GM23338 (cell line): Measurements from ENCODE around the gene CNTN1. TPM values are rescaled to one million over a fixed set of nuclear protein-coding genes. Genes with fewer than 3 reads are reported as not detected.

Source experiments
- ATAC-seq: fragments of 200-7000 bp; cut with Tn5 transposase; 3 replicates; pipeline ENCODE4 v1.9.1; 2020
- DNase-seq: peaks from one replicate; pipeline ENCODE4 v3.0.0-alpha.2; 2015; ENCODE audit warnings: low spot score
- H2AFZ ChIP-seq: fragments of 200-600 bp; sonication (generic); 2 replicates; pipeline ENCODE4 v1.8.0; 2016; ENCODE audit warnings: antibody characterized with exemption, mild to moderate bottlenecking, moderate library complexity
- H3F3A ChIP-seq: fragments of 200-600 bp; sonication (generic); replicated peaks from 2 replicates; pipeline ENCODE4 v1.8.0; 2017; ENCODE audit warnings: antibody characterized with exemption, mixed run types, low read depth
- H3K27ac ChIP-seq: fragments of 200-600 bp; sonication (generic); 2 replicates; pipeline ENCODE4 v1.6.1; 2016; ENCODE audit warnings: low read depth
- H3K27me3 ChIP-seq: fragments of 200-600 bp; sonication (generic); 2 replicates; pipeline ENCODE4 v1.8.0; 2016; ENCODE audit warnings: mild to moderate bottlenecking, mixed run types, moderate library complexity; ENCODE audit not compliant: insufficient read depth
- H3K36me3 ChIP-seq: fragments of 200-600 bp; sonication (generic); 2 replicates; pipeline ENCODE4 v1.8.0; 2016; ENCODE audit warnings: mild to moderate bottlenecking; ENCODE audit not compliant: insufficient read depth
- H3K4me1 ChIP-seq: fragments of 200-600 bp; sonication (generic); 2 replicates; pipeline ENCODE4 v1.8.0; 2016; ENCODE audit warnings: mild to moderate bottlenecking, moderate library complexity; ENCODE audit not compliant: insufficient read depth
- H3K4me2 ChIP-seq: fragments of 200-600 bp; sonication (generic); 2 replicates; pipeline ENCODE4 v1.7.1; 2017; ENCODE audit warnings: mixed run types
- H3K4me3 ChIP-seq: fragments of 200-600 bp; sonication (generic); 2 replicates; pipeline ENCODE4 v1.6.1; 2016; ENCODE audit warnings: mixed run types
- H3K79me2 ChIP-seq: fragments of 200-600 bp; sonication (generic); replicated peaks from 2 replicates; pipeline ENCODE4 v1.8.0; 2017; ENCODE audit warnings: mild to moderate bottlenecking; ENCODE audit not compliant: insufficient read depth
- H3K9me2 ChIP-seq: fragments of 200-600 bp; sonication (generic); 2 replicates; pipeline ENCODE4 v1.8.0; 2017; ENCODE audit not compliant: insufficient read depth
- H4K20me1 ChIP-seq: fragments of 200-600 bp; sonication (generic); replicated peaks from 2 replicates; pipeline ENCODE4 v1.8.0; 2017; ENCODE audit warnings: mild to moderate bottlenecking; ENCODE audit not compliant: insufficient read depth
- H3K27ac Mint-ChIP-seq: 2 replicates; pipeline ENCODE4 v1.8.0; 2020; ENCODE audit warnings: inconsistent platforms, mild to moderate bottlenecking, moderate library complexity, mixed read lengths
- H3K27me3 Mint-ChIP-seq: 3 replicates; pipeline ENCODE4 v1.8.0; 2022; ENCODE audit warnings: low read depth, mild to moderate bottlenecking, moderate library complexity, mixed read lengths, inconsistent platforms; ENCODE audit not compliant: insufficient read depth, poor library complexity
- H3K36me3 Mint-ChIP-seq: 3 replicates; pipeline ENCODE4 v1.8.0; 2021; ENCODE audit warnings: low read depth, mild to moderate bottlenecking, inconsistent platforms, moderate library complexity, mixed read lengths
- H3K4me1 Mint-ChIP-seq: 3 replicates; pipeline ENCODE4 v1.8.0; 2020; ENCODE audit warnings: mild to moderate bottlenecking, inconsistent platforms, mixed read lengths
- H3K4me3 Mint-ChIP-seq: 3 replicates; pipeline ENCODE4 v1.8.0; 2021; ENCODE audit warnings: moderate library complexity, mild to moderate bottlenecking, inconsistent platforms, mixed read lengths
- H3K9me3 Mint-ChIP-seq: 3 replicates; pipeline ENCODE4 v1.8.0; 2020; ENCODE audit warnings: moderate library complexity, mild to moderate bottlenecking, inconsistent platforms, mixed read lengths
- EZH2 ChIP-seq: fragments of 200-600 bp; sonication (generic); IDR thresholded peaks from one replicate; pipeline ENCODE4 v1.8.0; 2017; ENCODE audit warnings: antibody characterized with exemption, mild to moderate bottlenecking, low read depth; ENCODE audit not compliant: unreplicated experiment
- EZH2phosphoT487 ChIP-seq: fragments of 200-600 bp; sonication (generic); IDR thresholded peaks from one replicate; pipeline ENCODE4 v1.8.1; 2018; ENCODE audit warnings: antibody characterized with exemption; ENCODE audit not compliant: unreplicated experiment
- JUNB ChIP-seq: IDR thresholded peaks from one replicate; pipeline ENCODE4 v1.6.1; 2016; ENCODE audit warnings: antibody characterized with exemption; ENCODE audit not compliant: unreplicated experiment
- NANOG ChIP-seq: IDR thresholded peaks from 2 replicates; pipeline ENCODE4 v1.6.1; 2016; ENCODE audit warnings: antibody characterized with exemption, borderline replicate concordance
- POLR2AphosphoS5 ChIP-seq: IDR thresholded peaks from 2 replicates; pipeline ENCODE4 v1.6.1; 2016; ENCODE audit warnings: antibody characterized with exemption, low read depth
- STAT1 ChIP-seq: IDR thresholded peaks from one replicate; pipeline ENCODE4 v1.6.1; 2016; ENCODE audit warnings: antibody characterized with exemption; ENCODE audit not compliant: unreplicated experiment
- ZNF114 ChIP-seq: fragments of 250-450 bp; sonication (Bioruptor Pico); IDR thresholded peaks from 2 replicates; pipeline ENCODE4 v1.5.0; 2020; ENCODE audit warnings: mild to moderate bottlenecking, moderate library complexity
- ZNF331 ChIP-seq: fragments of 250-450 bp; sonication (Bioruptor Pico); IDR thresholded peaks from 2 replicates; pipeline ENCODE4 v1.5.0; 2020; ENCODE audit warnings: low read depth, mild to moderate bottlenecking, moderate library complexity
- polyA plus RNA-seq: library from polyadenylated mRNA; unstranded; fragments of >200 nt; fragmentation: Nextera tagmentation; extraction: Ambion mirVana; gene quantifications from 2 replicates; pipeline ENCODE4 v1.2.1, GENCODE V29; 2016
- total RNA-seq: library from RNA; depleted of rRNA; stranded (reverse); fragments of >200 nt; shearing (Covaris generic); gene quantifications from 2 replicates; pipeline ENCODE4 v1.2.3, GENCODE V29; 2014
- TF ChIP-seq, protein P1 (sequence below): fragments of 250-450 bp; sonication (Bioruptor Pico); IDR thresholded peaks from 2 replicates; pipeline ENCODE4 v1.5.0; 2020; ENCODE audit warnings: mild to moderate bottlenecking, moderate library complexity
- TF ChIP-seq, protein P2 (sequence below): IDR thresholded peaks from 2 replicates; pipeline ENCODE4 v1.6.1; 2016; ENCODE audit warnings: antibody characterized with exemption
- TF ChIP-seq, protein P3 (sequence below): IDR thresholded peaks from one replicate; pipeline ENCODE4 v1.6.1; 2018; ENCODE audit warnings: antibody characterized with exemption; ENCODE audit not compliant: unreplicated experiment
- TF ChIP-seq, protein P4 (sequence below), 2 experiments: fragments of 200-600 bp in 1 of 2; sonication (generic) in 1 of 2; conservative IDR thresholded peaks; 2 replicates each; pipeline versions ENCODE4 v1.5.1 to v1.6.1; 2016 to 2017; ENCODE audit warnings: antibody characterized with exemption in 2 of 2, low read depth in 2 of 2, mild to moderate bottlenecking in 2 of 2, moderate library complexity in 1 of 2

Gene CNTN1
- total and polyA plus RNA-seq, 2 experiments from 2014 or later: 5.0 to 27.0 TPM

DNA sequence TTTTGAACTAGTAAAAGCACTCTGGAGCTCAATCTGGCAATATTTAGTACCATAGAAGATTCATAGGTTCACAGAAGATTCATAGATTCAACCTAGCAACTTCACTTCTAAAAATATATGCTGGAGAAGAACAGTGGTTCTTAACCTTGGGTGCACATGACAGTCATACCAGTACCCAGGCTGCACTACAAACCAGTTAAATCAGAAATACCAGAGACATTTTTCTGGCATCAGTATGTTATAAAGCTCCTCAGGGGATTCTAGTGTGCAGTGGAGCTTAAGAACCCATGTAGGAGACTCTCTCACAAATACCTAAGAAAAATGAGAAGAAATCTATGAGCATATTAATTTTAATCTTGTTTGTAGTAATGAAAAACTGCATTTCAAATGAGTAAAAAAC is 46.6 kb downstream of the CNTN1 start (continued):
- TF ChIP-seq, protein P1, sequence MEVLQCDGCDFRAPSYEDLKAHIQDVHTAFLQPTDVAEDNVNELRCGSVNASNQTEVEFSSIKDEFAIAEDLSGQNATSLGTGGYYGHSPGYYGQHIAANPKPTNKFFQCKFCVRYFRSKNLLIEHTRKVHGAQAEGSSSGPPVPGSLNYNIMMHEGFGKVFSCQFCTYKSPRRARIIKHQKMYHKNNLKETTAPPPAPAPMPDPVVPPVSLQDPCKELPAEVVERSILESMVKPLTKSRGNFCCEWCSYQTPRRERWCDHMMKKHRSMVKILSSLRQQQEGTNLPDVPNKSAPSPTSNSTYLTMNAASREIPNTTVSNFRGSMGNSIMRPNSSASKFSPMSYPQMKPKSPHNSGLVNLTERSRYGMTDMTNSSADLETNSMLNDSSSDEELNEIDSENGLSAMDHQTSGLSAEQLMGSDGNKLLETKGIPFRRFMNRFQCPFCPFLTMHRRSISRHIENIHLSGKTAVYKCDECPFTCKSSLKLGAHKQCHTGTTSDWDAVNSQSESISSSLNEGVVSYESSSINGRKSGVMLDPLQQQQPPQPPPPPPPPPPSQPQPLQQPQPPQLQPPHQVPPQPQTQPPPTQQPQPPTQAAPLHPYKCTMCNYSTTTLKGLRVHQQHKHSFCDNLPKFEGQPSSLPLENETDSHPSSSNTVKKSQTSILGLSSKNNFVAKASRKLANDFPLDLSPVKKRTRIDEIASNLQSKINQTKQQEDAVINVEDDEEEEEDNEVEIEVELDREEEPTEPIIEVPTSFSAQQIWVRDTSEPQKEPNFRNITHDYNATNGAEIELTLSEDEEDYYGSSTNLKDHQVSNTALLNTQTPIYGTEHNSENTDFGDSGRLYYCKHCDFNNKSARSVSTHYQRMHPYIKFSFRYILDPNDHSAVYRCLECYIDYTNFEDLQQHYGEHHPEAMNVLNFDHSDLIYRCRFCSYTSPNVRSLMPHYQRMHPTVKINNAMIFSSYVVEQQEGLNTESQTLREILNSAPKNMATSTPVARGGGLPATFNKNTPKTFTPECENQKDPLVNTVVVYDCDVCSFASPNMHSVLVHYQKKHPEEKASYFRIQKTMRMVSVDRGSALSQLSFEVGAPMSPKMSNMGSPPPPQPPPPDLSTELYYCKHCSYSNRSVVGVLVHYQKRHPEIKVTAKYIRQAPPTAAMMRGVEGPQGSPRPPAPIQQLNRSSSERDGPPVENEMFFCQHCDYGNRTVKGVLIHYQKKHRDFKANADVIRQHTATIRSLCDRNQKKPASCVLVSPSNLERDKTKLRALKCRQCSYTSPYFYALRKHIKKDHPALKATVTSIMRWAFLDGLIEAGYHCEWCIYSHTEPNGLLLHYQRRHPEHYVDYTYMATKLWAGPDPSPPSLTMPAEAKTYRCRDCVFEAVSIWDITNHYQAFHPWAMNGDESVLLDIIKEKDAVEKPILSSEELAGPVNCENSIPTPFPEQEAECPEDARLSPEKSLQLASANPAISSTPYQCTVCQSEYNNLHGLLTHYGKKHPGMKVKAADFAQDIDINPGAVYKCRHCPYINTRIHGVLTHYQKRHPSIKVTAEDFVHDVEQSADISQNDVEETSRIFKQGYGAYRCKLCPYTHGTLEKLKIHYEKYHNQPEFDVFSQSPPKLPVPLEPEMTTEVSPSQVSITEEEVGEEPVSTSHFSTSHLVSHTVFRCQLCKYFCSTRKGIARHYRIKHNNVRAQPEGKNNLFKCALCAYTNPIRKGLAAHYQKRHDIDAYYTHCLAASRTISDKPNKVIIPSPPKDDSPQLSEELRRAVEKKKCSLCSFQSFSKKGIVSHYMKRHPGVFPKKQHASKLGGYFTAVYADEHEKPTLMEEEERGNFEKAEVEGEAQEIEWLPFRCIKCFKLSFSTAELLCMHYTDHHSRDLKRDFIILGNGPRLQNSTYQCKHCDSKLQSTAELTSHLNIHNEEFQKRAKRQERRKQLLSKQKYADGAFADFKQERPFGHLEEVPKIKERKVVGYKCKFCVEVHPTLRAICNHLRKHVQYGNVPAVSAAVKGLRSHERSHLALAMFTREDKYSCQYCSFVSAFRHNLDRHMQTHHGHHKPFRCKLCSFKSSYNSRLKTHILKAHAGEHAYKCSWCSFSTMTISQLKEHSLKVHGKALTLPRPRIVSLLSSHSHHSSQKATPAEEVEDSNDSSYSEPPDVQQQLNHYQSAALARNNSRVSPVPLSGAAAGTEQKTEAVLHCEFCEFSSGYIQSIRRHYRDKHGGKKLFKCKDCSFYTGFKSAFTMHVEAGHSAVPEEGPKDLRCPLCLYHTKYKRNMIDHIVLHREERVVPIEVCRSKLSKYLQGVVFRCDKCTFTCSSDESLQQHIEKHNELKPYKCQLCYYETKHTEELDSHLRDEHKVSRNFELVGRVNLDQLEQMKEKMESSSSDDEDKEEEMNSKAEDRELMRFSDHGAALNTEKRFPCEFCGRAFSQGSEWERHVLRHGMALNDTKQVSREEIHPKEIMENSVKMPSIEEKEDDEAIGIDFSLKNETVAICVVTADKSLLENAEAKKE: no peak
- TF ChIP-seq ZNF114: no peak
- no peak for TF ChIP-seq STAT1
- no peak for TF ChIP-seq POLR2AphosphoS5
- TF ChIP-seq NANOG: no peak
- no peak for TF ChIP-seq ZNF331

DNA sequence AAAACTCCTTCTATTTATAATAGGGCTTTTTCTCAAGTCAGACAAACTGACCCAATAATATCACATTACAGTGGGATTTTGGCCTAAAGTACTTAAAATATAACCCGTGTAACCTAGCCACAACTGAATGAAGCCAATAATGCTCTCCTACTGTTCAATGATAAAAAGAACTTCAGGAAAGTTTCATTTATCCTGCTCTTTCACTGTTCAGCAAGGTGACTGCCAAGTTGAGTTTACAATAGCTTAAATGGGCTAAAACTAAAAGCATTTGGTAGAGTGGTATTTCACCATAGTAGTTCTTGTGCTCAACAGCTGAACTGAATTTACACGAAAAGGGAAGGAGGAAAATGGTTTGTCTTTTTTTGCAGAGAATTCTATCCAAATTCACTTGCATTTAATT is 49.8 kb downstream of the CNTN1 start:
- no peak for DNase-seq
- Histone ChIP-seq H3K27ac (no peak overlapping the region), H3K27me3 (no peaks in the 10 kb centered on the region), H3F3A (no peaks in the 10 kb centered on the region), H3K36me3 (no peaks in the 10 kb centered on the region), H3K4me1 (peaks cover 4% of the 10 kb centered on the region; the same call in 1 of the 2 replicates), H4K20me1 (no peaks in the 10 kb centered on the region), H3K9me2 (no peaks in the 10 kb centered on the region), H3K79me2 (no peaks in the 10 kb centered on the region), H3K4me2 (no peak overlapping the region), H2AFZ (no peak overlapping the region), H3K4me3 (no peak overlapping the region)
- Mint-ChIP-seq H3K9me3 (peaks cover 6% of the 10 kb centered on the region; the same call in 1 of the 3 replicates), H3K4me1 (peaks cover 8% of the 10 kb centered on the region; the same call in 2 of the 3 replicates), H3K27ac (no peak overlapping the region), H3K36me3 (peaks cover 7% of the 10 kb centered on the region; the same call in 2 of the 3 replicates), H3K27me3 (no peaks in the 10 kb centered on the region), H3K4me3 (no peak overlapping the region)
- ATAC-seq: no peak
- TF ChIP-seq, protein P2, sequence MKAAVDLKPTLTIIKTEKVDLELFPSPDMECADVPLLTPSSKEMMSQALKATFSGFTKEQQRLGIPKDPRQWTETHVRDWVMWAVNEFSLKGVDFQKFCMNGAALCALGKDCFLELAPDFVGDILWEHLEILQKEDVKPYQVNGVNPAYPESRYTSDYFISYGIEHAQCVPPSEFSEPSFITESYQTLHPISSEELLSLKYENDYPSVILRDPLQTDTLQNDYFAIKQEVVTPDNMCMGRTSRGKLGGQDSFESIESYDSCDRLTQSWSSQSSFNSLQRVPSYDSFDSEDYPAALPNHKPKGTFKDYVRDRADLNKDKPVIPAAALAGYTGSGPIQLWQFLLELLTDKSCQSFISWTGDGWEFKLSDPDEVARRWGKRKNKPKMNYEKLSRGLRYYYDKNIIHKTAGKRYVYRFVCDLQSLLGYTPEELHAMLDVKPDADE: no peak
- TF ChIP-seq EZH2 (no peak), ZNF331 (no peak), STAT1 (no peak), EZH2phosphoT487 (no peak), ZNF114 (no peak), NANOG (no peak), JUNB (no peak), POLR2AphosphoS5 (no peak)
- TF ChIP-seq, protein P3, sequence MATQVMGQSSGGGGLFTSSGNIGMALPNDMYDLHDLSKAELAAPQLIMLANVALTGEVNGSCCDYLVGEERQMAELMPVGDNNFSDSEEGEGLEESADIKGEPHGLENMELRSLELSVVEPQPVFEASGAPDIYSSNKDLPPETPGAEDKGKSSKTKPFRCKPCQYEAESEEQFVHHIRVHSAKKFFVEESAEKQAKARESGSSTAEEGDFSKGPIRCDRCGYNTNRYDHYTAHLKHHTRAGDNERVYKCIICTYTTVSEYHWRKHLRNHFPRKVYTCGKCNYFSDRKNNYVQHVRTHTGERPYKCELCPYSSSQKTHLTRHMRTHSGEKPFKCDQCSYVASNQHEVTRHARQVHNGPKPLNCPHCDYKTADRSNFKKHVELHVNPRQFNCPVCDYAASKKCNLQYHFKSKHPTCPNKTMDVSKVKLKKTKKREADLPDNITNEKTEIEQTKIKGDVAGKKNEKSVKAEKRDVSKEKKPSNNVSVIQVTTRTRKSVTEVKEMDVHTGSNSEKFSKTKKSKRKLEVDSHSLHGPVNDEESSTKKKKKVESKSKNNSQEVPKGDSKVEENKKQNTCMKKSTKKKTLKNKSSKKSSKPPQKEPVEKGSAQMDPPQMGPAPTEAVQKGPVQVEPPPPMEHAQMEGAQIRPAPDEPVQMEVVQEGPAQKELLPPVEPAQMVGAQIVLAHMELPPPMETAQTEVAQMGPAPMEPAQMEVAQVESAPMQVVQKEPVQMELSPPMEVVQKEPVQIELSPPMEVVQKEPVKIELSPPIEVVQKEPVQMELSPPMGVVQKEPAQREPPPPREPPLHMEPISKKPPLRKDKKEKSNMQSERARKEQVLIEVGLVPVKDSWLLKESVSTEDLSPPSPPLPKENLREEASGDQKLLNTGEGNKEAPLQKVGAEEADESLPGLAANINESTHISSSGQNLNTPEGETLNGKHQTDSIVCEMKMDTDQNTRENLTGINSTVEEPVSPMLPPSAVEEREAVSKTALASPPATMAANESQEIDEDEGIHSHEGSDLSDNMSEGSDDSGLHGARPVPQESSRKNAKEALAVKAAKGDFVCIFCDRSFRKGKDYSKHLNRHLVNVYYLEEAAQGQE: no peak
- TF ChIP-seq, protein P4, sequence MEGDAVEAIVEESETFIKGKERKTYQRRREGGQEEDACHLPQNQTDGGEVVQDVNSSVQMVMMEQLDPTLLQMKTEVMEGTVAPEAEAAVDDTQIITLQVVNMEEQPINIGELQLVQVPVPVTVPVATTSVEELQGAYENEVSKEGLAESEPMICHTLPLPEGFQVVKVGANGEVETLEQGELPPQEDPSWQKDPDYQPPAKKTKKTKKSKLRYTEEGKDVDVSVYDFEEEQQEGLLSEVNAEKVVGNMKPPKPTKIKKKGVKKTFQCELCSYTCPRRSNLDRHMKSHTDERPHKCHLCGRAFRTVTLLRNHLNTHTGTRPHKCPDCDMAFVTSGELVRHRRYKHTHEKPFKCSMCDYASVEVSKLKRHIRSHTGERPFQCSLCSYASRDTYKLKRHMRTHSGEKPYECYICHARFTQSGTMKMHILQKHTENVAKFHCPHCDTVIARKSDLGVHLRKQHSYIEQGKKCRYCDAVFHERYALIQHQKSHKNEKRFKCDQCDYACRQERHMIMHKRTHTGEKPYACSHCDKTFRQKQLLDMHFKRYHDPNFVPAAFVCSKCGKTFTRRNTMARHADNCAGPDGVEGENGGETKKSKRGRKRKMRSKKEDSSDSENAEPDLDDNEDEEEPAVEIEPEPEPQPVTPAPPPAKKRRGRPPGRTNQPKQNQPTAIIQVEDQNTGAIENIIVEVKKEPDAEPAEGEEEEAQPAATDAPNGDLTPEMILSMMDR (conservative IDR thresholded peaks at IDR 0.05; ENCODE audit: low read depth in 2 of 2): no peak
